ENCODE measurements around the gene ENOPH1. TPM values are rescaled to one million over a fixed set of nuclear protein-coding genes. Genes with fewer than 3 reads are reported as not detected.
A peak's percentile ranks its signal among the peaks of the same experiment; 100 is the strongest.

ENOPH1 gene
- total RNA-seq, 2 experiments from 2014 or later = 17.9 to 19.4 TPM

DNA sequence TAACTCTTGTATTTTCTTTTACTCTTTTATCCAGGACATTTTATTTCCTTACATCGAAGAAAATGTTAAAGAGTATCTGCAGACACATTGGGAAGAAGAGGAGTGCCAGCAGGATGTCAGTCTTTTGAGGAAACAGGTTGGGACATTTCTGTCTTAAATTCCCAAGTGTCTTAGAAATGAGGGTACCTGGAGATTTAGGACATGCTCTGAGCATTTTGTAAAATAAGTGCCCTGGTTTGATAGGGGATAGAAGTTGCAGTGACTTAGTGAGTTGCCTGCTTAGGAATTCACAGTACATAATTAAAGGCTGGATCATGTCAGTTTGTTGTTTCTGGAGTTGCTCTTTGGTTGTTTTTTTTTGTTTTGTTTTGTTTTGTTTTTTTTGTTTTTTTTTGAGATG lies 17.5 kb downstream of the ENOPH1 start:
- peak overlapping the region; percentile 55 for H3K27ac Mint-ChIP-seq
- peaks cover 55% of the 10 kb centered on the region for H3K36me3 ChIP-seq (ENCODE audit: insufficient read depth, low read length)

DNA sequence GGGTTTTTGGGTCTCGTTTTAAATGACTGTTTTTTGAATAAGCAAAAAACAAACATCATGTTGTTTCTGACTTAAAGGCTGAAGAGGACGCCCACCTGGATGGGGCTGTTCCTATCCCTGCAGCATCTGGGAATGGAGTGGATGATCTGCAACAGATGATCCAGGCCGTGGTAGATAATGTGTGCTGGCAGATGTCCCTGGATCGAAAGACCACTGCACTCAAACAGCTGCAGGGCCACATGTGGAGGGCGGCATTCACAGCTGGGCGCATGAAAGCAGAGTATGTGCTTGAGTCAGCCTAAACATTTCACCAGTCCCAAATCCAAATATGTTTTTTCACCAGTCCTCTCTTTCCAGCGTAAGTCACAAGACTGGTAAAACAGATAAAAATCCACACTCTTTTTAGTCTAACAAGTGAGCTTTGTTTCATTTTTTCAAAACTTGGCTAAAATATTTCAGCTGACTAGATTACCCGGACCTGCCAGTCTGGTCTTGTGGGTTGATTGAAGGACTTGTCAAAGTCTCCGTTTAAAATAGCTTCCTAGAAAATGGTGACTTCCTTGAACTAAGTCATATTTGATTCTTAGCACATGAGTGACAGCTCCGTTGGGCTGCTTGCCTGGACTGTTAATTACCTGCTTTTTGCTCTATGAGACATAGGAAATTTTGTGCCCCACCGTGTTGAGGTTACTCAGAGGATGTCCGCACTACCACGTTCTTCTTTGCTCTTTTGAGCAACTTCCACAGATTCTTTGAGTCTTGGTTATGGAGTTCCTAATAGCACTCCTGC lies 20.8 kb downstream of the ENOPH1 start:
- H3K27ac Mint-ChIP-seq = no peak overlapping the region
- CTCF ChIA-PET = interaction anchor here (2.5 kb wide), 1 partner anchor 23 kb away, joined by 6 read pairs; no protein-coding TSS in a partner anchor
- peaks cover 76% of the 10 kb centered on the region for H3K36me3 Mint-ChIP-seq (ENCODE audit: low read depth)

More for the DNA sequence above, 17.5 kb downstream of the ENOPH1 start:
- H3K27ac ChIP-seq (ENCODE audit: low read depth in 1 of 2, low read length in 2 of 2) = no peak overlapping the region
- H3K36me3 Mint-ChIP-seq (ENCODE audit: low read depth) = peaks cover 62% of the 10 kb centered on the region
- no peak overlapping the region for H3K4me3 ChIP-seq (ENCODE audit: low read length)
- H3K9me3 Mint-ChIP-seq = no peaks in the 10 kb centered on the region
- H3K9me3 ChIP-seq (ENCODE audit: control insufficient read depth in 1 of 2, insufficient read depth in 1 of 2, low read length in 2 of 2) = no peaks in the 10 kb centered on the region
- POLR2A ChIA-PET = no interaction called here
- intact Hi-C loops (cut with DNase I, micrococcal nuclease) = no loop called here
- no peaks in the 10 kb centered on the region for H3K4me1 ChIP-seq (ENCODE audit: insufficient read depth, low read length)
- H3K27me3 Mint-ChIP-seq = no peaks in the 10 kb centered on the region
- ATAC-seq (ENCODE audit: poor library complexity) (no peak), DNase-seq (no peak)
- H3K4me1 Mint-ChIP-seq (ENCODE audit: low read depth) = peaks cover 30% of the 10 kb centered on the region
- TF ChIP-seq, protein P1, sequence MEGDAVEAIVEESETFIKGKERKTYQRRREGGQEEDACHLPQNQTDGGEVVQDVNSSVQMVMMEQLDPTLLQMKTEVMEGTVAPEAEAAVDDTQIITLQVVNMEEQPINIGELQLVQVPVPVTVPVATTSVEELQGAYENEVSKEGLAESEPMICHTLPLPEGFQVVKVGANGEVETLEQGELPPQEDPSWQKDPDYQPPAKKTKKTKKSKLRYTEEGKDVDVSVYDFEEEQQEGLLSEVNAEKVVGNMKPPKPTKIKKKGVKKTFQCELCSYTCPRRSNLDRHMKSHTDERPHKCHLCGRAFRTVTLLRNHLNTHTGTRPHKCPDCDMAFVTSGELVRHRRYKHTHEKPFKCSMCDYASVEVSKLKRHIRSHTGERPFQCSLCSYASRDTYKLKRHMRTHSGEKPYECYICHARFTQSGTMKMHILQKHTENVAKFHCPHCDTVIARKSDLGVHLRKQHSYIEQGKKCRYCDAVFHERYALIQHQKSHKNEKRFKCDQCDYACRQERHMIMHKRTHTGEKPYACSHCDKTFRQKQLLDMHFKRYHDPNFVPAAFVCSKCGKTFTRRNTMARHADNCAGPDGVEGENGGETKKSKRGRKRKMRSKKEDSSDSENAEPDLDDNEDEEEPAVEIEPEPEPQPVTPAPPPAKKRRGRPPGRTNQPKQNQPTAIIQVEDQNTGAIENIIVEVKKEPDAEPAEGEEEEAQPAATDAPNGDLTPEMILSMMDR (IDR thresholded peaks at IDR 0.05) = no peak
- no peak overlapping the region for H3K4me3 Mint-ChIP-seq
- no peaks in the 10 kb centered on the region for H3K27me3 ChIP-seq (ENCODE audit: control insufficient read depth in 1 of 2, insufficient read depth in 2 of 2, low read length in 2 of 2)
- CTCF ChIA-PET = no interaction called here

DNA sequence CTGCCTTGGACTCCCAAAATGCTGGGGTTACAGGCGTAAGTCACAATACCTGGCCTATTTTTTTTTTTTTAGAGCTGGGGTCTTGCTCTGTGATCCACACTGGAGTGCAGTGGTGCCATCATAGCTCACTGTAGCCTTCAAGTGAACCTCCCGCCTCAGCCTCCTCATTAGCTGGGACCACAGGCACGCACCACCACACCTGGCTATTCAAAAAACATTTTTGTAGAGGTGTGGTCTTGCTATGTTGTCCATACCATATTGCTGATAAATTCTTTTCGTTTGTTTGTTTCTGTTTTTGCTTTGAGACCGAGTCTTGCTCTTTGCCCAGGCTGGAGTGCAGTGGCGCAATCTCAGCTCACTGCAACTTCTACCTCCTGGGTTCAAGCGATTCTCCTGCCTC lies 21.6 kb downstream of the ENOPH1 start:
- DNase-seq (no peak), ATAC-seq (ENCODE audit: poor library complexity) (no peak)
- no peaks in the 10 kb centered on the region for H3K27me3 Mint-ChIP-seq
- Histone ChIP-seq H3K9me3 (ENCODE audit: control insufficient read depth in 1 of 2, insufficient read depth in 1 of 2, low read length in 2 of 2) (no peaks in the 10 kb centered on the region), H3K36me3 (ENCODE audit: insufficient read depth, low read length) (peaks cover 79% of the 10 kb centered on the region), H3K27me3 (ENCODE audit: control insufficient read depth in 1 of 2, insufficient read depth in 2 of 2, low read length in 2 of 2) (no peaks in the 10 kb centered on the region), H3K4me3 (ENCODE audit: low read length) (no peak overlapping the region), H3K4me1 (ENCODE audit: insufficient read depth, low read length) (no peaks in the 10 kb centered on the region), H3K27ac (ENCODE audit: low read depth in 1 of 2, low read length in 2 of 2) (no peak overlapping the region)
- no peak overlapping the region for H3K27ac Mint-ChIP-seq
- peaks cover 84% of the 10 kb centered on the region for H3K36me3 Mint-ChIP-seq (ENCODE audit: low read depth)
- CTCF ChIA-PET = interaction anchor here (2.5 kb wide), 1 partner anchor 23 kb away, joined by 6 read pairs; no protein-coding TSS in a partner anchor
- POLR2A ChIA-PET = no interaction called here
- no peaks in the 10 kb centered on the region for H3K9me3 Mint-ChIP-seq
- TF ChIP-seq, protein P1 (IDR thresholded peaks at IDR 0.05) = no peak
- no peak overlapping the region for H3K4me3 Mint-ChIP-seq
- peaks cover 17% of the 10 kb centered on the region for H3K4me1 Mint-ChIP-seq (ENCODE audit: low read depth)
- intact Hi-C loops (cut with DNase I, micrococcal nuclease) = loop anchor here in 1 of 2 experiments (10.0 kb wide), 1 partner anchor 1013 kb away; no protein-coding TSS in a partner anchor

More for the DNA sequence above, 20.8 kb downstream of the ENOPH1 start:
- TF ChIP-seq, protein P1 (IDR thresholded peaks at IDR 0.05) = no peak
- intact Hi-C loops (cut with DNase I, micrococcal nuclease) = loop anchor here in 1 of 2 experiments (10.0 kb wide), 1 partner anchor 1014 kb away; no protein-coding TSS in a partner anchor
- H3K4me1 Mint-ChIP-seq (ENCODE audit: low read depth) = peaks cover 18% of the 10 kb centered on the region
- Histone ChIP-seq H3K4me3 (ENCODE audit: low read length) (no peak overlapping the region), H3K27ac (ENCODE audit: low read depth in 1 of 2, low read length in 2 of 2) (no peak overlapping the region), H3K27me3 (ENCODE audit: control insufficient read depth in 1 of 2, insufficient read depth in 2 of 2, low read length in 2 of 2) (no peaks in the 10 kb centered on the region), H3K36me3 (ENCODE audit: insufficient read depth, low read length) (peaks cover 71% of the 10 kb centered on the region), H3K9me3 (ENCODE audit: control insufficient read depth in 1 of 2, insufficient read depth in 1 of 2, low read length in 2 of 2) (no peaks in the 10 kb centered on the region), H3K4me1 (ENCODE audit: insufficient read depth, low read length) (no peaks in the 10 kb centered on the region)
- no peaks in the 10 kb centered on the region for H3K9me3 Mint-ChIP-seq
- H3K4me3 Mint-ChIP-seq = no peak overlapping the region
- no peak for DNase-seq
- H3K27me3 Mint-ChIP-seq = no peaks in the 10 kb centered on the region
- POLR2A ChIA-PET = interaction anchor here (1.2 kb wide), 1 partner anchor 22 kb away, joined by 5 read pairs; the partner anchor contains the start of gene HNRNPDL
- ATAC-seq (ENCODE audit: poor library complexity) = no peak
